Central memory CD4-positive, alpha-beta T cell (primary cell): ENCODE results near the gene CWF19L1.
A peak's percentile ranks its signal among the peaks of the same experiment; 100 is the strongest.
"Not testable (repeated sequence)": the region's sequence is repeated elsewhere in the genome, so short reads cannot be mapped to it uniquely, and the experiment has no call there.

Experiments used
- DNase-seq: peaks from one replicate; pipeline ENCODE4 v3.0.0; 2022
- total RNA-seq, 3 experiments: gene quantifications; one replicate each; lab custom pipeline; 2026; lab: John Stamatoyannopoulos, UW

Gene CWF19L1
- 54.4 to 65.8 (median 62.9) reads per million in 3 experiments for total RNA-seq

- peak; percentile 67 for DNase-seq
Observed at GRCh38 chr10:100267239-100268104, at the start of gene CWF19L1. Gene CWF19L1, minus strand, starts transcription at chr10:100267638. Its CDS starts 45 bp downstream, at chr10:100267593.

DNA sequence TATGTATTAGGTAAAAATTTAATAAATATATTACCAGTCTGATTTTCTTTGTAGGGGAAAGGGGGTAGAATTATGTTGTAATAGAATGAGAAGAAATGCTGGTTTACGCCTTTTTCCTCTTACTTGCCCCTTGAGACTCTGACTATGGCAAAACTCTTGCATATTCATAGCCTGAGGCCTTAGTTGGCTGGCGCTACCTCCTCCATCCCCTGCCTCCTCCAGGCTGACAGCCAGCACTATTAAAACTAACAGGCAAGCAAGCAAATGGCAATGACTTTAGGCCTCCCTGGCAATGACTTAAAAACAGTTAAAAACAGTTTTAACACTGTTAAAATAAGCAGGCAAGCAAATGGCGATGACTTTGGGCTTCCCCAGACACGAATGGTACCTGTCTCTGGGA, 48.2 kb upstream of the CWF19L1 start:
- DNase-seq: no peak

DNA sequence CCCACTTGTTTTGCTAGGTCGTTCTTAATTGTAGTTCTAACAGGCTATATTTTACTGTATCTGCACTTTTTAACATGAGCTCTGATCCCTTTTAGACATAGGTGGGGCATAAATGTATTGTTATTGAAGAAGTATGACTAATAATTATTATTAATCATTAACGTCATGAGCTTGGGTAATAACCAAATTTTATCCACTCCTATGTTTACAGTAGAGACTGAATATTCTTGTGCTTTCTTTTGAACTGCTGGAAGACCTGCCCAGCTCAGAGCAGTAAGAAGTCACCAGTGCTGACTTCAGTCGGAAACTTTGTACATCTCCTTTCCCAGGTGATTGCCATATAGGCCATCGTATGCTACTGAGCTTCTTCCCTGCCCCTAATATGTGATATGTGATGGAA, 43.9 kb upstream of the CWF19L1 start:
- DNase-seq: no peak

DNA sequence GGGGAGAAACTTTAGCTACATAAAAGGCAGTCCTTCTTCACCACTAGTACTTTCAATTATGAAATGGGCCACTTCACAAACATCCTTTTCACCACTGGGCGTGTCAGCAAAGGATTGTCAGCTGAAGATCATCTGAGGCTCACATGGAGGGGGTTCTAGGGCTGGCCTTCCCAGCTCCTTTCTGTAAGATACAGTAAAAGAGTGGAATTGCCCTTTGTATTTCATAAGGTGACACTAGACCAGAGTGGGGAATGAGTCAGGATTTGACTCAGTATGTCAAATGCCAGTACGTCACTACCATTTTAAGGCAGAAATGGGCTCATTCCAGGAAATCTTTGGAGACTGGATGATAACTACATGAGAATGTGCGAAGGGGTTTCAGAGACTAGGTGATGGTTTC, 40.2 kb upstream of the CWF19L1 start:
- DNase-seq: no peak

DNA sequence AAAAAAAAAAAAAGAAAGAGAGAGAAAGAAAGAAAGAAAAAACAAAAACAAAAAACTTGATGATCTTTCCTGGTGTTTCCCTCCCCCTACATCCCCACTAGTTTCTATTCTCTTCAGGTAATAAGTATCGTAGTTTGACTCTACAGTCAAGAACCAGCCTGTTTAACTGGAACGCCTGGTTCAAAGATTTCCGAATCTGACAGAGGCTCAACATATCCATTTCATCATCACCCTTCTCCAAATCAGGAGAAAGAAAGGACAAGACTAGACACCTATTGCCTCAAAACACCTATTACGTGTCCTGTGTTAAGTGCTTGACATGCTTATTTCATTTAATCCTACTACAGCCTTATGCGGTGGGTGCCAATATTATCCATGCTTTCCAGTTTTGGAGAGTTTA, 39.4 kb upstream of the CWF19L1 start:
- no peak for DNase-seq

- no peak for DNase-seq
Observed at GRCh38 chr10:100304414-100304813, 37.0 kb upstream of the CWF19L1 start.

DNA sequence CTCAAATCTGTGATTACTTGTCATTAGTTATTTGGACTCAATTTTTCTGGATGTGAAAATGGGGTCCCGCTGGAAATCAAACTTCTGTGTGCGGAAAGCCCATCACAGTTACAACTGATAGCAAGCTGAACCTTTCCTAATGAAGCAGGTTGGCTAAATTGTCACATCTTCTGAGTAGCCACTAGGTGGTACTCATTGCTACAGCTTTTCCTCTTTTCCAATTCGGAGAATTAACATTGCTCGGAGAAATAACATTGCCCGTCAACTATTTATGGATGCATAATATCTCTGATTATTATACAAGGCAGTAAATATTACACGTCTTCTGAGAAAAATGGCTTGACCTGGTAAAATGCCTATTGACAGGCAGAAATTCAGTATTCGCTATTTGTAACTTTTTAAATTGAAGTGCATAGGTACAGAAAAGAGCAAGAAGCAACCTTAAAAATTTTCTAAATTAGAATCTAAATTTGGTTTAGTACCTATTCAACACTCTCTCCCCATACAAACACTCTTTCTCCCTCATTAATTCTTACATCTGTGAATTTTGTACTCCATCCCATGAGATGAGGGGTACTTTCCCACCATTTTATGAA, 36.4 kb upstream of the CWF19L1 start:
- DNase-seq: no peak

GRCh38 chr10:100301123-100301522, 33.7 kb upstream of the CWF19L1 start:
- not testable (repeated sequence) for DNase-seq

- no peak for DNase-seq
Observed at GRCh38 chr10:100297242-100297641, 29.8 kb upstream of the CWF19L1 start.

DNA sequence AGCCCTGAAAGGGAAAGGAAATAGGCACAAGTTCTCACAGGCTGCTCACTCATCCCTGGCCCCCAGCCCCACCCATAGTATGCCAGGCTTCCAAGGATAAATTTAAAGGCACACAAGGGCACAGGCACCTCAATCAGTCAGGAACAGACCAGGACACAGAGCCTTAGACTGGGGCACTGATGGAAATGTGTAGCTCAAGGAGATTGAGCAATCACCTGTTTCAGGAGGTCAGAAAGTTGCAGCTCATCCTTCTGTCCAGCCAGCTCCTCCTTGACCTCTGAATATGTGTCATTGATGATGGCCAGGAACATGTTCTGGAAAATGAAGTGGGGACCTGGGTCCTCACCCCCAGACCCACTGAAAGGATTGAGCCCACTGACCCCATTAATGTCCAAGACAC, 25.6 kb upstream of the CWF19L1 start:
- DNase-seq: no peak

DNA sequence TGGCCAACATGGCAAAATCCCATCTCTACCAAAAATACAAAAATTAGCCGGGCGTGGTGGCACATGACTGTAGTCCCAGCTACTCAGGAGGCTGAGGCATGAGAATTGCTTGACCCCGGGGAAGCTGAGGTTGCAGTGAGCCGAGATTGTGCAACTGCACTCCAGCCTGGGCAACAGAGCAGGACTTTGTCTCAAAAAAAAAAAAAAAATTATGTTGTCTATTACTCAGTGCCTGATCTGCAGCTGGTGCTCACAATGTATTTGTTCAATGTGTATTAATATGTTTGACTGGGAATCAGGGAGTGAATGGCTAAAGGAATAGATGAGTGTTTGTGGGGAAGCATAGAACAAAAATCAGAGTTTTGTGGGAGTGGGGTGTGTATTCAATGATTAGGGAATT, 24.9 kb upstream of the CWF19L1 start:
- DNase-seq: not testable (repeated sequence)

- no peak for DNase-seq
Observed at GRCh38 chr10:100291356-100291755, 23.9 kb upstream of the CWF19L1 start.

GRCh38 chr10:100289641-100290040, 22.2 kb upstream of the CWF19L1 start:
- no peak for DNase-seq

DNA sequence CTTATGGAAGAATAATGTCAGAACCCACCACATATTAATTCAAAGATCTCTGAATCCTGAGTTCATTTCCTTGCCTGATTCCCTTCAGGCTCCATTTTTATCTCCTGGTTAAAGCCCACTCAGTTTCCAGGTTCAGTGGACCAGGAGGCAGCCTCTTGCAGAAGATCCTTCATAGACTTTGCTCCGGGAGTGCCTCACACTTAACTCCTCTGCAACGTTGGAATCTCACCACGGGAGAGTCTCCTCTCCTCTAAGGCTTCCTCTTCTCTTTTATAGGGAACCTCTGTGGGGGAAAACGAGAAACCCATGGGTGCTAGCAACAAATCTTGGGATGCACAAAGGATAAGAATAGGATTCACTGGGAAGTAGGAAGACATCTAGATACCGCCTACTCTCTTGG, 20.8 kb upstream of the CWF19L1 start:
- DNase-seq: no peak

- DNase-seq: no peak
Observed at GRCh38 chr10:100287756-100288155, 20.3 kb upstream of the CWF19L1 start.

DNA sequence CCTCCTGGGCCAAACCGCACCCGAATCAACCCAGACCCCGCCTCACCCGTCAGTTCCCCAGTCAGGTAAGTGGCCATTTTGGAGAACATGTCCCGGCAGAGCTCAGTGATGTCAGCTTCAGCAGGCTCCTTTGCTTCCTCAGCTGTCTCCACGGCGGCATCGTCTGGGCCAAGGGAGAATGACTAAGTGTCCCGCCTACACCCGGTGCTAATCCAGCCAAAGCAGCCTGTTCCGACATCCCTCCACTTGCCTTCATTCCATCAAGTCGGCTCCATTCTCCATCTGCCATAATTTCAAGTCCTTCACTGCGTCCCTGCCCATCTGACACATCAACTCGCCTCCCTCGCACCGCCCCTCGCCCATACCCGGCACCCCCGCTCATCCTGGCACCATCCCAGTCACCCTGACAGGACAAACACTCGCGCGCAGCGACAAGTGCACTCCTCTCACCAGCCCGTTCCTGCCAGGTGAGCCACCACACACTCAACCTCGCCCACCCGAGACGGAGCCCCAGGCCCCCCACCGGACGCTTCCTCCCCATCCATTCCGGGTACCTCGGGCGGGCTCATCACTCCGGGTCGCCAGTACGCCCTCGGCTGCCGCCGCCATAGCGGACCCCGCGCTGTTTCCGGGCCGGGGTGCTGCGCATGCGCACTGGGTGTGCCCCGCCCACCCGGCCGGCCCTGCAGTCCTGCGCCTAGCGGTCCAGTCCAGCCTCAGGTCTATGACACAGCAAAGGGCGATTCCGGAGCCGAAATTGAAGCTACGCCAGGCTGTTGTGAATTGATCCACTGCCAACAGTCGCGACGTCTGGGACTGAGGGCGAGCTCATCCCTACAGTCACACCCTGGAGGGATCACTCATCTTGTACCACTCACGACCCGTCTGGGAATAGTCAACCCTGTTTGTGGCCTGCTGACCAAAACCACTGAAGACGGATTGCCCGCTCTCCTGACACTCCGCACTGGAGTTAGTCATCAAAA, 18.9 kb upstream of the CWF19L1 start, which contains the start of gene BLOC1S2:
TSS of gene BLOC1S2 (minus strand) at position 630 of the 983 bp plus-strand sequence. CDS start at position 609, 21 bp downstream.
- peak; percentile 83 for DNase-seq

GRCh38 chr10:100285326-100285725, 17.9 kb upstream of the CWF19L1 start:
- DNase-seq: not testable (repeated sequence)

GRCh38 chr10:100282907-100283306, 15.5 kb upstream of the CWF19L1 start:
- no peak for DNase-seq

DNA sequence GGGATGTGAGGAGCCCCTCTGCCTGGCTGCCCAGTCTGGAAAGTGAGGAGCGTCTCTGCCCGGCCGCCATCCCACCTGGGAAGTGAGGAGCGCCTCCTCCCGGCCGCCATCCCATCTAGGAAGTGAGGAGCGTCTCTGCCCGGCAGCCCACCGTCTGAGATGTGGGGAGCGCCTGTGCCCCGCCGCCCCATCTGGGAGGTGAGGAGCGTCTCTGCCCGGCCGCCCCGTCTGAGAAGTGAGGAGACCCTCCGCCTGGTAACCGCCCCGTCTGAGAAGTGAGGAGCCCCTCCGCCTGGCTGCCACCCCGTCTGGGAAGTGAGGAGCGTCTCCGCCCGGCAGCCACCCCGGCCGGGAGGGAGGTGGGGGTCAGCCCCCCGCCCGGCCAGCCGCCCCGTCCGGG, 9.5 kb upstream of the CWF19L1 start:
- DNase-seq: not testable (repeated sequence)

DNA sequence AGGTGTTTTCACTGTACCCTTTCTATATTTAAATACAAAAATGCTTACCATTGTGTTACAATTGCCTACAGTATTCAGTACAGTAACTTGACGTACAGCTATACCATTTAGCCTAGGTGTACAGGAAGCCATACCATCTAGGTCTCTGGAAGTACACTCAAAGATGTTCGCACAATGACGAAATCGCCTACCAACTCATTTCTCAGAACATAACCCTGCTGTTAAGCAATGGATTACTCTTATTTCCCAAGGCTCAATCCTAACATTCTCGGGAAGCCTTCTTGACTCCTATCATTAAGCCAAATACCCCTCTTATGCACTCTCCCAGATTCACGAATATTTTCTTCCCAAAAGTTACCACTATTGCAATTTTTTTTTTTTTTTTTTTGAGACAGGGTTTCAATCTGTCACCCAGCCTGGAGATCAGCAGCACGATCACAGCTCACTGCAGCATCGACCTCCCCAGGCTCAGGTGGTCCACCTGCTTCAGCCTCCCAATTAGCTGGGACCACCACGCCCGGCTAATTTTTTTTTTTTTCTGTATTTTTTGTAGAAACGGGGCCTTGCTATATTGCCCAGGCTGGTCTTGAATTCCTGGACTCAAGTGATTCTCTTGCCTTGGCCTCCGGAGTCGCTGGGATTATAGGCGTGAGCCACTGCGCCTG, 1.5 kb downstream of the CWF19L1 start:
- DNase-seq: no peak

- no peak for DNase-seq
Observed at GRCh38 chr10:100254191-100254590, 13.2 kb downstream of the CWF19L1 start.

GRCh38 chr10:100253041-100253440, 14.4 kb downstream of the CWF19L1 start:
- DNase-seq: no peak
